Astrocyte (in vitro differentiated cells and primary cell): ENCODE data around the gene COL9A1. TPM values are rescaled to one million over a fixed set of nuclear protein-coding genes. Genes with fewer than 3 reads are reported as not detected.

ENCODE experiments used
- DNase-seq: peaks from one replicate; pipeline ENCODE4 v3.0.0-alpha.2; 2010; ENCODE audit warnings: low read depth
- FAIRE-seq: peaks from 2 replicates; lab custom pipeline; 2011; peaks lifted over from hg19 to GRCh38; lab: Jason Lieb, UNC
- H2AFZ ChIP-seq: 2 replicates; pipeline ENCODE4 v1.6.0; 2012; ENCODE audit warnings: low read depth, low read length, inconsistent platforms
- H3K27ac ChIP-seq: 2 replicates; pipeline ENCODE4 v1.5.1; 2011; ENCODE audit warnings: low read depth, low read length, inconsistent platforms
- H3K27me3 ChIP-seq: 2 replicates; pipeline ENCODE4 v1.6.0; 2011; ENCODE audit warnings: low read length, inconsistent platforms; ENCODE audit not compliant: insufficient read depth
- H3K36me3 ChIP-seq: 2 replicates; pipeline ENCODE4 v1.5.1; 2011; ENCODE audit warnings: low read length, inconsistent platforms; ENCODE audit not compliant: insufficient read depth
- H3K4me1 ChIP-seq: 2 replicates; pipeline ENCODE4 v1.5.1; 2011; ENCODE audit warnings: low read length, inconsistent platforms; ENCODE audit not compliant: insufficient read depth
- H3K4me2 ChIP-seq: 2 replicates; pipeline ENCODE4 v1.6.0; 2012; ENCODE audit warnings: low read length, inconsistent platforms
- H3K4me3 ChIP-seq: 2 replicates; pipeline ENCODE4 v1.5.1; 2011; ENCODE audit warnings: low read depth, mild to moderate bottlenecking, low read length, inconsistent platforms; ENCODE audit not compliant: insufficient read depth
- H3K79me2 ChIP-seq: 2 replicates; pipeline ENCODE4 v1.6.0; 2012; ENCODE audit warnings: mild to moderate bottlenecking, low read length, inconsistent platforms; ENCODE audit not compliant: insufficient read depth
- H3K9ac ChIP-seq: 2 replicates; pipeline ENCODE4 v1.6.0; 2012; ENCODE audit warnings: mild to moderate bottlenecking, low read length, inconsistent platforms
- H3K9me3 ChIP-seq: 2 replicates; pipeline ENCODE4 v1.5.1; 2012; ENCODE audit warnings: low read depth, mild to moderate bottlenecking, low read length, inconsistent platforms; ENCODE audit not compliant: insufficient read depth
- H4K20me1 ChIP-seq: 2 replicates; pipeline ENCODE4 v1.6.0; 2012; ENCODE audit warnings: low read length, inconsistent platforms; ENCODE audit not compliant: insufficient read depth
- H3K27ac Mint-ChIP-seq: one replicate; pipeline ENCODE4 v1.8.0; 2021; ENCODE audit warnings: mild to moderate bottlenecking, mixed read lengths; ENCODE audit not compliant: unreplicated experiment
- H3K27me3 Mint-ChIP-seq: one replicate; pipeline ENCODE4 v1.8.0; 2021; ENCODE audit warnings: low read depth, mixed read lengths; ENCODE audit not compliant: unreplicated experiment
- H3K36me3 Mint-ChIP-seq: one replicate; pipeline ENCODE4 v1.8.0; 2021; ENCODE audit warnings: low read depth, mixed read lengths; ENCODE audit not compliant: unreplicated experiment
- H3K4me1 Mint-ChIP-seq: one replicate; pipeline ENCODE4 v1.8.0; 2021; ENCODE audit warnings: low read depth, mixed read lengths; ENCODE audit not compliant: unreplicated experiment
- H3K4me3 Mint-ChIP-seq: one replicate; pipeline ENCODE4 v1.8.0; 2021; ENCODE audit warnings: mild to moderate bottlenecking, moderate library complexity, mixed read lengths; ENCODE audit not compliant: unreplicated experiment
- H3K9me3 Mint-ChIP-seq: one replicate; pipeline ENCODE4 v1.8.0; 2021; ENCODE audit warnings: mild to moderate bottlenecking, mixed read lengths; ENCODE audit not compliant: unreplicated experiment
- EZH2 ChIP-seq: IDR thresholded peaks from 2 replicates; pipeline ENCODE4 v1.6.1; 2012; ENCODE audit warnings: mild to moderate bottlenecking, low read length, inconsistent platforms; ENCODE audit not compliant: insufficient read depth
- total RNA-seq: library from RNA; stranded (reverse); gene quantifications from 2 replicates; pipeline ENCODE4 v1.2.1, GENCODE V29; 2021
- TF ChIP-seq, protein P1 (sequence below): IDR thresholded peaks from 2 replicates; pipeline ENCODE4 v1.5.1; 2011; ENCODE audit warnings: low read depth, mild to moderate bottlenecking, inconsistent platforms, low read length, moderate library complexity; ENCODE audit not compliant: insufficient read depth

The COL9A1 gene
- total RNA-seq, 1 donor from 2014 or later: 0.11 TPM

DNA sequence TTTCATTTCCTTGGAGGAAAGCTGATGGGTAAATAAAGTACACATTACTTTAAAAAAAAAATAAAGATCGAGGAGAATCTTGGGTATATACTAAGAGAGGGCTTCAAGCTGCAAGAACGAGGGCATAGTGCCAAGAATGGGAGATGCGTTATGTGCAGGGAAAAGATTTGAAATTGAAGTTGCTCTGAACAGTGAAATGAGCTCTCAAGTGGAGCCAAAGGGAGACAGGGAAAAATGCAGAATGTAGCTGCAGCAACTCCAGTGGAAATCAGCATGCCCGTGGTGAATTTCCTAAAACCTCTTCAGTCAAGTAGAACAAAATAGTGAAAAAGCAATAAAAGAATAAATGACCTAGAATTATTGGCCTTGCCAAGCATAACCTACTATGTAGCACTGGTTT, 11.4 kb upstream of the COL9A1 start:
- peaks cover 66% of the 10 kb centered on the region for H3K27me3 ChIP-seq
- no peaks in the 10 kb centered on the region for H3K9me3 ChIP-seq
- no peak overlapping the region for H3K4me3 ChIP-seq
- H3K9ac ChIP-seq: no peak overlapping the region
- H3K79me2 ChIP-seq: no peaks in the 10 kb centered on the region
- H2AFZ ChIP-seq: no peak overlapping the region
- no peak for TF ChIP-seq EZH2
- TF ChIP-seq, protein P1, sequence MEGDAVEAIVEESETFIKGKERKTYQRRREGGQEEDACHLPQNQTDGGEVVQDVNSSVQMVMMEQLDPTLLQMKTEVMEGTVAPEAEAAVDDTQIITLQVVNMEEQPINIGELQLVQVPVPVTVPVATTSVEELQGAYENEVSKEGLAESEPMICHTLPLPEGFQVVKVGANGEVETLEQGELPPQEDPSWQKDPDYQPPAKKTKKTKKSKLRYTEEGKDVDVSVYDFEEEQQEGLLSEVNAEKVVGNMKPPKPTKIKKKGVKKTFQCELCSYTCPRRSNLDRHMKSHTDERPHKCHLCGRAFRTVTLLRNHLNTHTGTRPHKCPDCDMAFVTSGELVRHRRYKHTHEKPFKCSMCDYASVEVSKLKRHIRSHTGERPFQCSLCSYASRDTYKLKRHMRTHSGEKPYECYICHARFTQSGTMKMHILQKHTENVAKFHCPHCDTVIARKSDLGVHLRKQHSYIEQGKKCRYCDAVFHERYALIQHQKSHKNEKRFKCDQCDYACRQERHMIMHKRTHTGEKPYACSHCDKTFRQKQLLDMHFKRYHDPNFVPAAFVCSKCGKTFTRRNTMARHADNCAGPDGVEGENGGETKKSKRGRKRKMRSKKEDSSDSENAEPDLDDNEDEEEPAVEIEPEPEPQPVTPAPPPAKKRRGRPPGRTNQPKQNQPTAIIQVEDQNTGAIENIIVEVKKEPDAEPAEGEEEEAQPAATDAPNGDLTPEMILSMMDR: no peak
- peaks cover 3% of the 10 kb centered on the region for H3K4me1 ChIP-seq
- FAIRE-seq (no peak), DNase-seq (no peak)
- peaks cover 19% of the 10 kb centered on the region for H3K9me3 Mint-ChIP-seq
- peaks cover 7% of the 10 kb centered on the region for H3K4me1 Mint-ChIP-seq
- peaks cover 54% of the 10 kb centered on the region for H3K27me3 Mint-ChIP-seq
- H3K36me3 ChIP-seq: no peaks in the 10 kb centered on the region
- no peak overlapping the region for H3K27ac Mint-ChIP-seq
- H4K20me1 ChIP-seq: peaks cover 9% of the 10 kb centered on the region
- no peak overlapping the region for H3K4me2 ChIP-seq
- no peaks in the 10 kb centered on the region for H3K36me3 Mint-ChIP-seq
- H3K4me3 Mint-ChIP-seq: no peak overlapping the region
- H3K27ac ChIP-seq: no peak overlapping the region

DNA sequence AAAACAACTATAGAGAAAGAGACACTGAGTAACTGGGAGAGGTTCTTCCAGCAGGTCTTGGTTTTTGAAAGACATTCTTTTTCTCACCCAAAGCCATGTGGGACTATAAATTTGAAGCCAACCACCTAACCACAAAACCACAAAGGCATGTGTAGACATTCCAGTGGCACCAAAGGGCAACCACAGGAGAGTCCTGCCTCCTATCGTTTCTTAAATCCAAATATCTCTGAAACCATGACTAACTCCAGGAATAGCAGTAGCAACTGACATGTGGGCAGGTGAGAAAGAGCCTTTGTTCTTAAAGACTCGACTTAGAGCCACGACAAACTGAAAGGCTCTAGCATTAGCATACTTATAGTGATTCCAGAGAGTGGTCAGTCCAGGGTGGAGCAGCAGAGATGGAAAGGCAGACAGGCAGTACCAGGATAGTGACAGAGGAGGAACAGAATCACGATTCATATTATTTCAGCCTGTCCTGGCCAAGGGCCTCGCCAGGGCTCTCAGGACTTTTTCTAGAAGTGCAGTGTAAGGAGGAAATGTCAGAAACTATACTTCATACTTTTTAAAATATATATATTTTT, 9.4 kb upstream of the COL9A1 start:
- no peak overlapping the region for H3K4me2 ChIP-seq
- H3K27ac Mint-ChIP-seq: no peak overlapping the region
- no peak overlapping the region for H3K27ac ChIP-seq
- H4K20me1 ChIP-seq: peaks cover 14% of the 10 kb centered on the region
- DNase-seq (peak; percentile 95), FAIRE-seq (peak; percentile 69)
- H3K4me3 ChIP-seq: no peak overlapping the region
- no peak overlapping the region for H3K9ac ChIP-seq
- peaks cover 3% of the 10 kb centered on the region for H3K4me1 ChIP-seq
- peaks cover 46% of the 10 kb centered on the region for H3K27me3 Mint-ChIP-seq
- H2AFZ ChIP-seq: no peak overlapping the region
- no peak for TF ChIP-seq EZH2
- TF ChIP-seq, protein P1: no peak
- H3K9me3 Mint-ChIP-seq: peaks cover 4% of the 10 kb centered on the region
- no peaks in the 10 kb centered on the region for H3K9me3 ChIP-seq
- no peak overlapping the region for H3K4me3 Mint-ChIP-seq
- H3K36me3 ChIP-seq: no peaks in the 10 kb centered on the region
- peaks cover 7% of the 10 kb centered on the region for H3K4me1 Mint-ChIP-seq
- H3K36me3 Mint-ChIP-seq: no peaks in the 10 kb centered on the region
- no peaks in the 10 kb centered on the region for H3K79me2 ChIP-seq
- H3K27me3 ChIP-seq: peaks cover 72% of the 10 kb centered on the region

DNA sequence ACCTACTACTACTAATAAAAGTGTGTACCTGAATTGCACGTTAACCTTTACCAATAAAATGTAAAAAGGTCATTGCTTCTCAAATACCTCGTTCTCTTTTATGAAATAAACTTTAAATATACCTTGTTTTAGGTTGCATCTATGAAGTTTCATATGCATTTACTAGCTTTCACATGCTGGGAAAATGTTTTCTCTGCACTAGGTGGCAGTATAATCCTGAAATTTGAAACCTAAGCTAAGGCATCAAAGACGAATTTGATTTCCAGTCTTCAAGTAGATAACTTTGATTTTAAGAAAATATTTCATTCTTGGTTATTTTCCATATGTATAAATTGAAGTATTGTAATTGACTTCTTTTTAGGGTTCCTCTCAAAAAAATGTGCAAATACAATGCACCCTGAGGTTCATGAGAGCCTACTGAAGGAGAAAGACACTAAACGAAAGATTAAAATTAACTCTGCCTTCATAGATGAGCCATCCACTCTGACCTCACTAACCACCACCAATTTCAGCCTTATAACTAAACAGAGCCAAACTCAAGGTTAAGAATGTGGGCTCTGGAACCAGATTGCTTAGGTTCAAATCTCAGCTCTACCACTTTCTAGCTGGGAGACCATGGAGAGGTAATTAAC, 7.3 kb upstream of the COL9A1 start:
- Mint-ChIP-seq H3K27ac (no peak overlapping the region), H3K36me3 (no peaks in the 10 kb centered on the region), H3K4me1 (peaks cover 7% of the 10 kb centered on the region), H3K4me3 (no peak overlapping the region), H3K9me3 (no peaks in the 10 kb centered on the region), H3K27me3 (peaks cover 54% of the 10 kb centered on the region)
- Histone ChIP-seq H3K9ac (no peak overlapping the region), H2AFZ (no peak overlapping the region), H3K36me3 (no peaks in the 10 kb centered on the region), H3K4me1 (peaks cover 3% of the 10 kb centered on the region), H3K9me3 (no peaks in the 10 kb centered on the region), H4K20me1 (peaks cover 14% of the 10 kb centered on the region), H3K4me3 (no peak overlapping the region), H3K27ac (no peak overlapping the region), H3K27me3 (peaks cover 69% of the 10 kb centered on the region), H3K79me2 (no peaks in the 10 kb centered on the region), H3K4me2 (no peak overlapping the region)
- peak; percentile 9 for FAIRE-seq
- peak; percentile 16 for DNase-seq
- TF ChIP-seq, protein P1: peak; percentile 70
- TF ChIP-seq EZH2: no peak
